AML-193 (cell line): Measurements from ENCODE around the gene NFIX.
"Not testable (repeated sequence)": the region's sequence is repeated elsewhere in the genome, so short reads cannot be mapped to it uniquely, and the experiment has no call there.

Source experiments
- DNase-seq, 2 experiments: peaks; one replicate each; lab custom pipeline; 2025; lab: John Stamatoyannopoulos, UW

NFIX gene

GRCh38 chr19:12957389-12957952 is 37.8 kb upstream of the NFIX start:
- DNase-seq = not testable (repeated sequence)

GRCh38 chr19:12959481-12959880 is 35.8 kb upstream of the NFIX start:
- no peak for DNase-seq

- peak; percentile 54 to 63 for DNase-seq
Observed at GRCh38 chr19:12965017-12965811, 30.1 kb upstream of the NFIX start.

DNA sequence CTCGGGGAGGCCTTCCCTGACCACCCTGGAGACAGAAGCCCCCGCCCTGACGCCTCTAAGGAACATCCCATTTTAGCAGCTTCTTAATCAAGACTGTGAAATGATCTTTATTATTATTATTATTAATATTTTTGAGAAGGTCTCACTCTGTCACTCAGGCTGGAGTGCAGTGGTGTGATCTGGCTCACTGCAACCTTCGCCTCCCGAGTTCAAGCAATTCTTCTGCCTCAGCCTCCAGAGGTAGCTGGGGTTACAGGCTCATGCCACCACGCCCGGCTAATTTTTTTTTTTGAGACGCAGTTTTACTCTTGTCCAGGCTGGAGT is 29.5 kb upstream of the NFIX start:
- DNase-seq = no peak

GRCh38 chr19:12967907-12968306 is 27.4 kb upstream of the NFIX start:
- no peak for DNase-seq

DNA sequence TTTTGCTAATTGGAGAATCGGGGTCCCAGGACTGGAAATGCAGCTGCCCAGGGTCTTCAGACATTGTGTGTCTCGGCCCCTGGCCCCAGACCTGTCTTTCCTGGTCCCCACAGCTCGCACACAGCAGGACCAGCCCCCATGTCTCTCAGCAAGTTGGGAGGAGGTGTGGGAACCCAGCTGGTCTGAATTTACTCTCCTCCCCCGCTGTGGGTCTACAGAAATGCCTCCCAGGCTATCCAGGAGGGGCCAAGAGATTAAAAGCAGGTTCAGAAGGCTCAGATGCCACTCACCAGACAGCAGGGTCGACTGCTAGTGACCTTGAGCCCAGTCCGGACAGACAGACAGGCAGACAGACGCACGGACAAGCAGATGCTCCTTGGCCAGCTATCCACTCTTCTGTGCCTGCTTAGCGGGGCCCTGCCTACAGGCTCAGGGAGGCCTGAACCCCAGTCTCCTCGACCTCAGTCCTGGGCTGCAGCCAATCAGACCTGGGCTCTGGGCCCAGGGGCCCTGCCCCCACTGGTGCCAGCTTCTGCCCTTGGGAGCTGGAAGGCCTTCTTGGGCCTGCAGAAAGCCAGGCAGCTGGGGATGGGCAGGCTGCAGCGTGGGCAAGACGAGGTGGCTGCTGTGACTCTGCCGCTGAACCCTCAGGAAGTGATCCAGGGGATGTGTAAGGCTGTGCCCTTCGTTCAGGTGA is 25.8 kb upstream of the NFIX start, which contains the start of gene DAND5:
Gene DAND5 (plus strand): TSS at position 285 of the 697 bp plus-strand sequence. CDS start 85 bp downstream, at position 370.
- no peak for DNase-seq

DNA sequence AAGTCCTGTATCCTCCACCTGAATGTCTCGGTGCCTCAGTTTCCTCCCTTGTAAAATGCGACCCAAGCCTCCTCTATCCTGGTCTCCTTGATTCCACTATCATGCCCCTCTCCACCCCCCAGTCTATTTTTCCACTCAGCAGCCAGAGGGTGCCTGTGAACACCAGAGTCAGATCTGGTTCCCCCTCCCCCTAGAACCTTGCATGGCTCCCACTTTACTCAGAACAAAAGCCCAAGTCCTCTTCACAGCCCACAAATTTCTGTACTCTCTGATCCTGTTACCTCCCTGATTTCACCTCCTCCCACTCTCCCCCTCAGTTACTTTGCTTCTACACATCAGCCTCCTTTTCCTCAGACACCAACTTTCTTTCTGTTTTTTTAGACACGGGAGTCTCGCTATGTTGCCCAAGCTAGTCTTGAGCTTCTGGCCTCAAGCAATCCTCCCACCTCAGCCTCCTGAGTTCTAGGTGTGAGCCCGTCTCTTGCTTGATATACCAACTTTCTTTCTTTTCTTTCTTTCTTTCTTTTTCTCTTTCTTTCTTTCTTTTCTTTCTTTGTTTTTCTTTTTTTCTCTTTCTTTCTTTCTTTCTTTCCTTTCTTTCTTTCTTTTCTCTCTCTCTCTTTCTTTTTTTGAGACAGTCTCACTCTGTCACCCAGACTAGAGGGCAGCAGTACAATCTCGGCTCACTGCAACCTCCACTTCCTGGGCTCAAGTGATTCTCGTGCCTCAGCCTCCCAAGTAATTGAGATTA is 25.0 kb upstream of the NFIX start:
- DNase-seq = no peak

DNA sequence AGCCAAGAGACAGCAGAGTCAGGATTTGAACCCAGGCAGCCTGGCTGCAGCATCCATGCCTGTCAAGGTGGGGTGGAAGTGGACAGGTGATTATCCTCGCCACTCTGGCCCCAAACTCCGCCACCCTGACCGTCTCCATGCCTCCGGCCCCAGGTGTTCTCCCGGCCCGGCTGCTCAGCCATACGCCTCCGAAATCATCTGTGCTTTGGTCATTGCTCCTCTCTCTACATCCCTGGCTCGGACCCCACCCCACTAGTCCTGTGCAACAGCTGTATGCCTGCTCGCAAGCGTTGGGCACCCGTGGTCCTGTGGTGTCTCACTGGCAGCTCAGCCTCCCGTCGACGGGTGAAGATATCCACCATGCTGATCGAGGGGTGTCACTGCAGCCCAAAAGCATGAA is 22.0 kb upstream of the NFIX start:
- no peak for DNase-seq

- no peak for DNase-seq
Observed at GRCh38 chr19:12974301-12975220, 20.7 kb upstream of the NFIX start.

- no peak for DNase-seq
Observed at GRCh38 chr19:12975221-12975741, 20.0 kb upstream of the NFIX start.

DNA sequence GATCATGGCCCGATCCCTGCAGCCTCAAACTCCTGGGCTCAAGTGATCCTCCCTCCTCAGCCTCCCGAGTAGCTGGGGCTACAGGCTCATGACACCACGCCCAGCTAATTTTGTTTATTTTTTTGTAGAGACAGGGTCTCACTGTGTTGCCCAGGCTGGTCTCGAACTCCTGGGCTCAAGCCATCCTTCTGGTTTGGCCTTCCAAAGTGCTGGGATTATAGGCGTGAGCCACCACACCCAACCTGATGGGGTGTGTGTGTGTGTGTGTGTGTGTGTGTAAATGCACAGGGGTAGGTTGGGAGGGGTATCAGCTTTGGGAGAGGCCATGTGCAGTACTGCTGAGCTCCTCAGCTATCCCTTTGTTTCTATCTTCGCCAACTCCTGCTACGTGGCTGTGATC is 19.2 kb upstream of the NFIX start:
- DNase-seq = not testable (repeated sequence)

DNA sequence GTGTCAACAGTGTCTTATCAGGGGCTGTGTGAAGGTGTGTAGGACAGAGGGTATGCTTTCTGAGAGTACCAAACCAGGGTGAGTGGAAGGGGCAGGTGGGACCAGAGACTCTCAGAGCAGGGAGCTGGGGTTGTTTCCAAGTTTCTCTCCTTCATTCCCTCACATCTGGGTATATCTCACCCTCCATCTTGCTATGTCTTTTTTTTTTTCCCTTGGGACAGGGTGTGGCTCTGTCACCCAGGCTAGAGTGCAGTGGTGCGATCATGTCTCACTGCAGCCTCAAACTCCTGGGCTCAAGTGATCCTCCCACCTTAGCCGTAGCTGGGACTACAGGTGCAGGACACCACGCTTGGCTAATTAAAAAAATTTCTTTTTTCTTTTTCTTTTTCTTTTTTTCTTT is 15.3 kb upstream of the NFIX start:
- no peak for DNase-seq

DNA sequence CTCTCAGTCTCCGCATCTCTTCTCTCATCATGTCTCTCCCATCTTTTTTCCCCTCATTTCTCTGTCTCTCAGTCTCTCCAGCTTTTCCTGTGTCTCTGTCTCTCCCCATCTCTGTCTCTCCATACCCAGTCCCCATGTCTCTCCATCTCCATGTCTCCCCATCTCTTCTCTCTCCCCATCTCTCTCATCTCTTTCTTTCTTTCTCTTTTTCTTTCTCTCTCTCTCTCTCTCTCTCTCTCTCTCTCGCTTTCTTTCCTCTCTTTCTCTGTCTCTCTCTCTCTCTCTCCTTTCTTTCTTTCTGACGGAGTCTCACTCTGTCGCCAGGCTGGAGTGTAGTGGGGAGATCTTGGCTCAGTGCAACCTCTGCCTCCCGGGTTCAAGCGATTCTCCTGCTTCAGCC is 12.6 kb upstream of the NFIX start:
- DNase-seq = no peak

- no peak for DNase-seq
Observed at GRCh38 chr19:12983091-12983490, 12.2 kb upstream of the NFIX start.

DNA sequence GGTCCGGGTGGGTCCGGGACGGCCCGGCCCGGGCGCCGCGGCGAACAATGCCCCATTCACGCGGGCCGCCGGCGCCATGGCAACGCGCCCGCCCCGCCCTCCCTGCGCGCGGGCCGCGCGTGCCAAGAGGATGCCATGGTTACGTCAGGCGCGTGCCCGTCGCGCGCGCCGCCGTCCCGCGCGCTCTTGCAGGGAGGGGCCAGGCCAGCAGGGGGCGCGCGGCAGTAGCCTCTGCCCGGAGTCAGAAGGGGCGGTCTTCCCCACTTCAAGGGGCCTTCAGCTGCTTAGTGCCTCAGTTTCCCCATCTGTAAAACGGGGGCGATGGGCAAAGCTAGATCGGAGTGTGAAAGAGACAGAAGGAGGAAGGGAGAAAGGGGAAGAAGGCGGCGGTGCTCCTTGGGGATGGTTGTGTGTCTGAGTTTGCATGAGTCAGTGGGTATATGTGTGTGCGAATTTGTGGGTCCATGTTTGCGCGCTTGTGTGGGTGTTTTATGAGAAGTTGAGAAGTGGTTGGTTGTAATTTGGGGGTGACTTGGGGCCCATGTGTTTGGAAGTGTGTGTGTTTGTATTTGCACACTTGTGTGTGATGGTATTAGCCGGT is 11.6 kb upstream of the NFIX start:
- peak; percentile 40 to 52 for DNase-seq

GRCh38 chr19:12984143-12984627 is 11.1 kb upstream of the NFIX start:
- DNase-seq = no peak

- DNase-seq = no peak
Observed at GRCh38 chr19:12984683-12985048, 10.6 kb upstream of the NFIX start.

DNA sequence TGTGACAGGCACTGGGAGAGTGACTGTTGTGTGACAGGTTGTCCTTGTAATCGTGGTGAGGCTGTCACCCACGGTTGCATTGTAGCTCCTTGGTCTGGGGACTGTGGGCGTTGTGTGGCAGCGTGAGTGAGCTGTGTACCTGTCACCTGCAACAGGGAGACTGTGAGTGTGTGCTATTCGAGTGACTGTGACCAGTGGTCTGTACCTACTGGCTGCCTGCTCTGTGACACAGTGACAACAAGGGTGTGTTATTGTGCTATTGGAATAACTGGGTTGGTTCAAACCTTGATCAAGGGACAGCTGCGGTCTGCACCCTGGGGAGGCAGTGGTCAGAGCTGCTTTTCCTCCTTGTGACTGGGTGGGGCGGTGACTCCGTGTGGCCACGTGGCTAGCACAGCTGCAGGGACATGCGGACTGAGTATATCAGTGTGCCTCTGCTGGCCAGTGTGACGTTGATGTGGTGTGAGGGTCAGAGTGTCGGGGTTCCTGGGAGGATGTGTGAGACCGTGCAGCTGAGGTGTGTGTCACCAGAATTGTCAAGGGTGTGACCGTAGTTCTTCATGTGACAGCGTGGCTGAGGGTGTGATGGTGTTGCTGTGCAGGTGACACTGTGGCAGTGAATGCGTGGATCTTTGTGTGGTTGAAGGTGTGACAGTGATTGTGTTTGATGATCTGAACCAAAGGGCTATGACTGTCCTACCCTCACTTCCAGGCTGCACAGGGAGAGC is 10.1 kb upstream of the NFIX start:
- no peak for DNase-seq

- DNase-seq = no peak
Observed at GRCh38 chr19:12986726-12987125, 8.5 kb upstream of the NFIX start.

GRCh38 chr19:12987190-12987589 is 8.1 kb upstream of the NFIX start:
- DNase-seq = no peak
